ENCODE data around the gene GDPD5. TPM values are rescaled to one million over a fixed set of nuclear protein-coding genes. Genes with fewer than 3 reads are reported as not detected.

GDPD5 gene
- total and polyA plus RNA-seq, 10 of the 15 experiments (the other 5 are each of a cell fraction or from before 2014, with no cell fraction given), result 0.10 to 30.0 (median 6.7) TPM

DNA sequence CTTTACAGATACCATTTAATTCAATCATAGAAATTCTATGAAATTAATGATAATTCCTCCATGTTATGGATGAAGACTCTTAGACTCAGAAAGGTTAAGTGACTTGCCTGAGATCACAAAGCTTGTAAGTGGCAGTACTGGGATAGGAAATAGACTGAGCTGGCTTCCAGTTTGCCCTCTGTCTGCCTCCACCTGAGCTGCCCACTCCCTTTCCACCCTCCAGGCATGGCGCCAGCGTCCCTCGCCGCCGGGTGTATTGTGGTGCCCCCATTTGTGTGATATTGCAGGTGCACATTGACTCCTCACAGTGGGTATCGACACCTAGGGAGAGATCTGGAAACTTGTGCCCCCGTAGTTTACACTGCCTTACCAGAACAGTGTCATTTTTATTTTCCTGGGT is 135.8 kb downstream of the GDPD5 start:
- intact Hi-C loops (cut with micrococcal nuclease; ENCODE audit: unreplicated experiment) (no loop called here), in situ Hi-C loops (cut with MboI) (no loop called here)
- no peak overlapping the region for H3K4me2 ChIP-seq (ENCODE audit: control insufficient read depth, insufficient read depth)
- H3K36me3 ChIP-seq (ENCODE audit: control insufficient read depth in 2 of 2, insufficient read depth in 2 of 2, low read length in 1 of 2), result no peaks in the 10 kb centered on the region
- ATAC-seq (no peak), FAIRE-seq (no peak), DNase-seq (ENCODE audit: low read depth, low spot score) (no peak)
- BruUV-seq (replicated peaks), result no TSS peak
- peaks cover 3% of the 10 kb centered on the region; the same call in 1 of the 2 replicates for H3K4me1 ChIP-seq (ENCODE audit: control insufficient read depth, insufficient read depth, low read length)
- ChIA-PET SMC1A (ENCODE audit: uncharacterized antibody, unreplicated experiment) (interaction anchor here (1.1 to 5.4 kb wide), 6 partner anchors 55 to 142 kb away, joined by 3 to 43 read pairs (median 5); no protein-coding TSS in a partner anchor), POLR2A (interaction anchor here (0.6 kb wide), 1 partner anchor 27 kb away, joined by 5 read pairs; no protein-coding TSS in a partner anchor), RAD21 (ENCODE audit: unreplicated experiment) (interaction anchor here (4.0 to 9.8 kb wide), 2 partner anchors 112 to 143 kb away, joined by 31 to 118 read pairs; no protein-coding TSS in a partner anchor), CTCF (interaction anchor here (0.6 to 17.1 kb wide), 14 partner anchors 11 to 142 kb away, joined by 3 to 406 read pairs (median 6); partner anchors contain the start of gene GDPD5)
- no peak overlapping the region for H3K4me3 ChIP-seq
- no peak overlapping the region for H3K9ac ChIP-seq (ENCODE audit: control insufficient read depth, insufficient read depth, low read length)
- H3K9me3 ChIP-seq (replicated peaks; ENCODE audit: control insufficient read depth, insufficient read depth, low read length), result no peaks in the 10 kb centered on the region
- no peaks in the 10 kb centered on the region for H3K79me2 ChIP-seq (ENCODE audit: control insufficient read depth, insufficient read depth, low read length)
- 60% methylated on average over 7 of the region's 7 CpGs for WGBS (ENCODE audit: insufficient coverage, insufficient replicate concordance, low lambda C conversion rate, missing lambda C conversion rate)
- no peak overlapping the region for H2AFZ ChIP-seq (ENCODE audit: control insufficient read depth, low read depth, low read length)
- no peaks in the 10 kb centered on the region for H4K20me1 ChIP-seq (ENCODE audit: control insufficient read depth, insufficient read depth)
- H3K27ac ChIP-seq (ENCODE audit: control insufficient read depth, insufficient read depth), result no peak overlapping the region
- peaks cover 0 to under 1% of the 10 kb centered on the region in 2 experiments; a peak in 2 of 4 replicates for H3K27me3 ChIP-seq (replicated peaks in 1 of 2; ENCODE audit: control insufficient read depth in 2 of 2, insufficient read depth in 2 of 2, low read length in 1 of 2)
- TF ChIP-seq, protein P1, sequence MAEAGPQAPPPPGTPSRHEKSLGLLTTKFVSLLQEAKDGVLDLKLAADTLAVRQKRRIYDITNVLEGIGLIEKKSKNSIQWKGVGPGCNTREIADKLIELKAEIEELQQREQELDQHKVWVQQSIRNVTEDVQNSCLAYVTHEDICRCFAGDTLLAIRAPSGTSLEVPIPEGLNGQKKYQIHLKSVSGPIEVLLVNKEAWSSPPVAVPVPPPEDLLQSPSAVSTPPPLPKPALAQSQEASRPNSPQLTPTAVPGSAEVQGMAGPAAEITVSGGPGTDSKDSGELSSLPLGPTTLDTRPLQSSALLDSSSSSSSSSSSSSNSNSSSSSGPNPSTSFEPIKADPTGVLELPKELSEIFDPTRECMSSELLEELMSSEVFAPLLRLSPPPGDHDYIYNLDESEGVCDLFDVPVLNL (IDR thresholded peaks at IDR 0.05; ENCODE audit: low read depth, low read length), result no peak
- TF ChIP-seq, protein P2, sequence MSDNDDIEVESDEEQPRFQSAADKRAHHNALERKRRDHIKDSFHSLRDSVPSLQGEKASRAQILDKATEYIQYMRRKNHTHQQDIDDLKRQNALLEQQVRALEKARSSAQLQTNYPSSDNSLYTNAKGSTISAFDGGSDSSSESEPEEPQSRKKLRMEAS (IDR thresholded peaks at IDR 0.05; ENCODE audit: low read depth, low read length), result no peak
- TF ChIP-seq IKZF2 (IDR thresholded peaks at IDR 0.05) (no peak), ZZZ3 (IDR thresholded peaks at IDR 0.05; ENCODE audit: control insufficient read depth, insufficient read length, low read depth) (no peak), RUNX3 (IDR thresholded peaks at IDR 0.05; ENCODE audit: low read length) (no peak), SIN3A (IDR thresholded peaks at IDR 0.05; ENCODE audit: low read depth, low read length) (no peak), ZNF24 (IDR thresholded peaks at IDR 0.05) (no peak), ZSCAN29 (IDR thresholded peaks at IDR 0.05) (no peak)
- TF ChIP-seq, protein P3, sequence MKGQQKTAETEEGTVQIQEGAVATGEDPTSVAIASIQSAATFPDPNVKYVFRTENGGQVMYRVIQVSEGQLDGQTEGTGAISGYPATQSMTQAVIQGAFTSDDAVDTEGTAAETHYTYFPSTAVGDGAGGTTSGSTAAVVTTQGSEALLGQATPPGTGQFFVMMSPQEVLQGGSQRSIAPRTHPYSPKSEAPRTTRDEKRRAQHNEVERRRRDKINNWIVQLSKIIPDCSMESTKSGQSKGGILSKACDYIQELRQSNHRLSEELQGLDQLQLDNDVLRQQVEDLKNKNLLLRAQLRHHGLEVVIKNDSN (IDR thresholded peaks at IDR 0.05; ENCODE audit: borderline replicate concordance, extremely low read length, insufficient read depth, low read depth, low read length), result no peak
